ENCODE results near the gene DHPS. TPM values are rescaled to one million over a fixed set of nuclear protein-coding genes. Genes with fewer than 3 reads are reported as not detected.

Gene DHPS
- total and polyA plus RNA-seq, 2 donors (not counting 1 experiment from before 2014, with no cell fraction given): 187 to 204 TPM

DNA sequence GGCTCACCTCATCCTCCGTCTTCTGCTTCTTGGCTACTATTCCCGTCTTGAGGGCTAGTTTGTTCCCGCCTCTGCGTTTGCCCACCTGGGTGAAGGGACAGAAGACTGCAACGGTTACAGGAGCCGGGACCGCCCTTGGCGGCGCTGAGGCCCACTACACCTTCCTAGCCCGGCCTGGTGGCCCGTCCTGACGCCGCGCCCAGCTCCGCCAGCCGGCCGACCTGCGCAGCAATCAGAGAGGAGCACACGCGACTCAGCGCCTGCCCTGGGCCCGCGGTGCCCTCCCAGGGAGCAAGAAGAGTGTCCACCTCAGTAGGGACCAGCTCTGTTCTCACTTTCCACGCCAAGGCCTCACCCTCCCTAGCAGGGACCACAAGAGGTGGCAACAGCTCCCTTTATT lies 49.7 kb upstream of the DHPS start:
- Mint-ChIP-seq H3K4me1 (peaks cover 55% of the 10 kb centered on the region), H3K4me3 (peak overlapping the region; percentile 5), H3K9me3 (ENCODE audit: insufficient read depth) (no peaks in the 10 kb centered on the region), H3K27ac (peak overlapping the region; percentile 32), H3K27me3 (no peaks in the 10 kb centered on the region)
- POLR2A ChIA-PET: interaction anchor here (4.4 kb wide), 1 partner anchor 9 kb away, joined by 29 read pairs; the partner anchor contains the start of gene TNPO2
- peaks cover 82% of the 10 kb centered on the region for H3K79me2 ChIP-seq (ENCODE audit: control insufficient read depth, insufficient read depth, low read length)
- H3K4me3 ChIP-seq (ENCODE audit: control extremely low read depth in 1 of 5, extremely low read depth in 1 of 5, insufficient read depth in 1 of 5, low read depth in 2 of 5, low read length in 4 of 5): no peak overlapping the region
- intact Hi-C loops (cut with micrococcal nuclease): loop anchor here (5.0 kb wide), 2 partner anchors 61 to 1016 kb away; partner anchors contain the start of gene JUNB
- 97% methylated on average over 24 of the region's 24 CpGs for WGBS (ENCODE audit: insufficient coverage)
- peaks cover 2 to 36% of the 10 kb centered on the region in 2 experiments for H3K36me3 ChIP-seq (replicated peaks in 1 of 2; ENCODE audit: control extremely low read depth in 1 of 2, control insufficient read depth in 1 of 2, extremely low read depth in 1 of 2, insufficient read depth in 2 of 2, low read length in 1 of 2)
- H3K27ac ChIP-seq (ENCODE audit: low read length in 2 of 2): no peak overlapping the region
- no peak overlapping the region for H2AFZ ChIP-seq (ENCODE audit: insufficient read depth, low read depth, low read length, poor library complexity, severe bottlenecking)
- peaks cover 57% of the 10 kb centered on the region for H4K20me1 ChIP-seq (ENCODE audit: control insufficient read depth, insufficient read depth, low read length, poor library complexity, severe bottlenecking)
- no peak for TF ChIP-seq EZH2 (IDR thresholded peaks at IDR 0.05; ENCODE audit: borderline replicate concordance, insufficient read depth, low read depth, low read length, poor library complexity, severe bottlenecking)
- TF ChIP-seq, protein P1, sequence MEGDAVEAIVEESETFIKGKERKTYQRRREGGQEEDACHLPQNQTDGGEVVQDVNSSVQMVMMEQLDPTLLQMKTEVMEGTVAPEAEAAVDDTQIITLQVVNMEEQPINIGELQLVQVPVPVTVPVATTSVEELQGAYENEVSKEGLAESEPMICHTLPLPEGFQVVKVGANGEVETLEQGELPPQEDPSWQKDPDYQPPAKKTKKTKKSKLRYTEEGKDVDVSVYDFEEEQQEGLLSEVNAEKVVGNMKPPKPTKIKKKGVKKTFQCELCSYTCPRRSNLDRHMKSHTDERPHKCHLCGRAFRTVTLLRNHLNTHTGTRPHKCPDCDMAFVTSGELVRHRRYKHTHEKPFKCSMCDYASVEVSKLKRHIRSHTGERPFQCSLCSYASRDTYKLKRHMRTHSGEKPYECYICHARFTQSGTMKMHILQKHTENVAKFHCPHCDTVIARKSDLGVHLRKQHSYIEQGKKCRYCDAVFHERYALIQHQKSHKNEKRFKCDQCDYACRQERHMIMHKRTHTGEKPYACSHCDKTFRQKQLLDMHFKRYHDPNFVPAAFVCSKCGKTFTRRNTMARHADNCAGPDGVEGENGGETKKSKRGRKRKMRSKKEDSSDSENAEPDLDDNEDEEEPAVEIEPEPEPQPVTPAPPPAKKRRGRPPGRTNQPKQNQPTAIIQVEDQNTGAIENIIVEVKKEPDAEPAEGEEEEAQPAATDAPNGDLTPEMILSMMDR (IDR thresholded peaks at IDR 0.05): no peak
- H3K27me3 ChIP-seq (replicated peaks in 1 of 4; ENCODE audit: control extremely low read depth in 1 of 4, control insufficient read depth in 3 of 4, insufficient read depth in 4 of 4, low read length in 3 of 4): no peaks in the 10 kb centered on the region
- peaks cover 49 to 70% of the 10 kb centered on the region in 2 donors for H3K4me1 ChIP-seq (ENCODE audit: control insufficient read depth in 2 of 2, insufficient read depth in 2 of 2, low read length in 2 of 2)
- no peak for DNase-seq
- H3K9me3 ChIP-seq (ENCODE audit: control extremely low read depth in 1 of 3, control insufficient read depth in 2 of 3, insufficient read depth in 1 of 3, low read length in 2 of 3): no peaks in the 10 kb centered on the region
- H3K4me2 ChIP-seq (replicated peaks; ENCODE audit: low read depth, low read length, poor library complexity, severe bottlenecking): peak overlapping the region; percentile 22
- CTCF ChIA-PET: interaction anchor here (0.6 to 3.5 kb wide), 7 partner anchors 14 to 150 kb away, joined by 3 to 20 read pairs (median 4); partner anchors contain the start of gene DNASE2
- ATAC-seq (ENCODE audit: low read depth): no peak
- H3K9ac ChIP-seq (ENCODE audit: low read length): no peak overlapping the region

DNA sequence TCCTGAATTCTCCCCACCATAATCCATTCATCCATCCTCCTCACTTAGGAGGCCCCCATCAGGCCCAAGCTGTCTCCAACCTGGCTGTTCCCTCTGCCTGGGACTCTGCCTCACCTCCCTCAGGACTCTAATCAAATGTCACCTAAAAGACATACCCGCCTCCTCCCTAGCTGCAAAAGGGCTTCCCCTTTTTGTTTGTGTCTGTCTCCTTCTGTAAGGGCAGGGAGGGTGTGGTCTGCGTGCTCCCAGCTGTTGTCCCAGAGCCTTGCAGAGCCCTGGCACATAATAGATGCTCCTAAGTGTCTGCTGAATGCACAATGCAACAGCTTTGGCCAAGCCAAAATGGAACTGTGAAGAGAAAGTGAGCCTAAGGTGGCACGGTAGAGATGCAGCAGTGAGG lies 48.4 kb upstream of the DHPS start:
- Mint-ChIP-seq H3K27ac (peak overlapping the region; percentile 95), H3K4me1 (peaks cover 55% of the 10 kb centered on the region), H3K27me3 (no peaks in the 10 kb centered on the region), H3K4me3 (peak overlapping the region; percentile 83), H3K9me3 (ENCODE audit: insufficient read depth) (no peaks in the 10 kb centered on the region)
- peak; percentile 59 for DNase-seq
- H3K36me3 ChIP-seq (replicated peaks in 1 of 2; ENCODE audit: control extremely low read depth in 1 of 2, control insufficient read depth in 1 of 2, extremely low read depth in 1 of 2, insufficient read depth in 2 of 2, low read length in 1 of 2): peaks cover 2 to 36% of the 10 kb centered on the region in 2 experiments
- no peak overlapping the region for H2AFZ ChIP-seq (ENCODE audit: insufficient read depth, low read depth, low read length, poor library complexity, severe bottlenecking)
- peak overlapping the region in 1 of 5 experiments; percentile 27 for H3K4me3 ChIP-seq (ENCODE audit: control extremely low read depth in 1 of 5, extremely low read depth in 1 of 5, insufficient read depth in 1 of 5, low read depth in 2 of 5, low read length in 4 of 5)
- peaks cover 47 to 67% of the 10 kb centered on the region in 2 donors for H3K4me1 ChIP-seq (ENCODE audit: control insufficient read depth in 2 of 2, insufficient read depth in 2 of 2, low read length in 2 of 2)
- no peaks in the 10 kb centered on the region for H3K9me3 ChIP-seq (ENCODE audit: control extremely low read depth in 1 of 3, control insufficient read depth in 2 of 3, insufficient read depth in 1 of 3, low read length in 2 of 3)
- H3K79me2 ChIP-seq (ENCODE audit: control insufficient read depth, insufficient read depth, low read length): peaks cover 77% of the 10 kb centered on the region
- H3K27ac ChIP-seq (ENCODE audit: low read length in 2 of 2): peak overlapping the region; percentile 48 to 76
- CTCF ChIA-PET: interaction anchor here (0.8 to 2.0 kb wide), 8 partner anchors 12 to 152 kb away, joined by 3 to 6 read pairs (median 4); partner anchors contain the start of gene DNASE2
- POLR2A ChIA-PET: interaction anchor here (0.7 to 1.0 kb wide), 5 partner anchors 8 to 1894 kb away, joined by 3 to 8 read pairs (median 4); partner anchors contain the start of gene TMED1
- TF ChIP-seq EZH2 (IDR thresholded peaks at IDR 0.05; ENCODE audit: borderline replicate concordance, insufficient read depth, low read depth, low read length, poor library complexity, severe bottlenecking): no peak
- TF ChIP-seq, protein P1 (IDR thresholded peaks at IDR 0.05): no peak
- no peaks in the 10 kb centered on the region for H3K27me3 ChIP-seq (replicated peaks in 1 of 4; ENCODE audit: control extremely low read depth in 1 of 4, control insufficient read depth in 3 of 4, insufficient read depth in 4 of 4, low read length in 3 of 4)
- WGBS (ENCODE audit: insufficient coverage): 40% methylated on average over 1 of the region's 3 CpGs
- H3K9ac ChIP-seq (ENCODE audit: low read length): peak overlapping the region; percentile 13
- H4K20me1 ChIP-seq (ENCODE audit: control insufficient read depth, insufficient read depth, low read length, poor library complexity, severe bottlenecking): peaks cover 57% of the 10 kb centered on the region
- ATAC-seq (ENCODE audit: low read depth): no peak
- intact Hi-C loops (cut with micrococcal nuclease): loop anchor here (5.0 kb wide), 2 partner anchors 62 to 1017 kb away; partner anchors contain the start of gene JUNB
- peak overlapping the region; percentile 66 for H3K4me2 ChIP-seq (replicated peaks; ENCODE audit: low read depth, low read length, poor library complexity, severe bottlenecking)
